ENCODE results near the gene SCLT1.

DNA sequence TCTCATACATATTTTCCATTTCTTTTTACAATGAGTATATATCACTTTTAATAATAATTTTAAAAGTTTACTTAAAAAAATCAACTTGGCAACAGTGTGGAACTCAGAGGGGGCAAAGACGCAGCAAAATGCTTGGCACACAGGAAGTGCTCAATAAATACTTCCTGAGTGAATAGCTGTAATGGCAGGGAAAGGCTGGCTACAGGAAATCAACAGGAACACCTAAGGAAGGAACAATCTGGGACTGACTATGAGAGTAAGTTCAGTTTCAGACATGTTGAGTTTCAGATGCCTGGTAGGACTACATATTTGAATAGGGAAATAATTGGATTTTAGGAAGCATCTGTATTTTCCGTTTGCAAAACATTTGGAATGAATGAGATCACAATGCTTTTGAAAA, 137.6 kb downstream of the SCLT1 start:
- TF ChIP-seq, protein P1, sequence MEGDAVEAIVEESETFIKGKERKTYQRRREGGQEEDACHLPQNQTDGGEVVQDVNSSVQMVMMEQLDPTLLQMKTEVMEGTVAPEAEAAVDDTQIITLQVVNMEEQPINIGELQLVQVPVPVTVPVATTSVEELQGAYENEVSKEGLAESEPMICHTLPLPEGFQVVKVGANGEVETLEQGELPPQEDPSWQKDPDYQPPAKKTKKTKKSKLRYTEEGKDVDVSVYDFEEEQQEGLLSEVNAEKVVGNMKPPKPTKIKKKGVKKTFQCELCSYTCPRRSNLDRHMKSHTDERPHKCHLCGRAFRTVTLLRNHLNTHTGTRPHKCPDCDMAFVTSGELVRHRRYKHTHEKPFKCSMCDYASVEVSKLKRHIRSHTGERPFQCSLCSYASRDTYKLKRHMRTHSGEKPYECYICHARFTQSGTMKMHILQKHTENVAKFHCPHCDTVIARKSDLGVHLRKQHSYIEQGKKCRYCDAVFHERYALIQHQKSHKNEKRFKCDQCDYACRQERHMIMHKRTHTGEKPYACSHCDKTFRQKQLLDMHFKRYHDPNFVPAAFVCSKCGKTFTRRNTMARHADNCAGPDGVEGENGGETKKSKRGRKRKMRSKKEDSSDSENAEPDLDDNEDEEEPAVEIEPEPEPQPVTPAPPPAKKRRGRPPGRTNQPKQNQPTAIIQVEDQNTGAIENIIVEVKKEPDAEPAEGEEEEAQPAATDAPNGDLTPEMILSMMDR (optimal IDR thresholded peaks at IDR 0.05 in 1 of 3, IDR thresholded peaks at IDR 0.05 in 1 of 3, conservative IDR thresholded peaks at IDR 0.05 in 1 of 3; ENCODE audit: extremely low read depth in 1 of 3, insufficient read depth in 2 of 3, low read length in 3 of 3) = no peak
- no peak for TF ChIP-seq EZH2 (IDR thresholded peaks at IDR 0.05; ENCODE audit: low read length)

Measured in keratinocyte (primary cell).